ENCODE data around the gene LGMN. TPM values are rescaled to one million over a fixed set of nuclear protein-coding genes. Genes with fewer than 3 reads are reported as not detected.

LGMN gene
- total and polyA plus RNA-seq, 9 of the 15 experiments (the other 6 are each of a cell fraction or from before 2014, with no cell fraction given), result 0.05 to 1.4 (median 0.43) TPM; not detected in 2

DNA sequence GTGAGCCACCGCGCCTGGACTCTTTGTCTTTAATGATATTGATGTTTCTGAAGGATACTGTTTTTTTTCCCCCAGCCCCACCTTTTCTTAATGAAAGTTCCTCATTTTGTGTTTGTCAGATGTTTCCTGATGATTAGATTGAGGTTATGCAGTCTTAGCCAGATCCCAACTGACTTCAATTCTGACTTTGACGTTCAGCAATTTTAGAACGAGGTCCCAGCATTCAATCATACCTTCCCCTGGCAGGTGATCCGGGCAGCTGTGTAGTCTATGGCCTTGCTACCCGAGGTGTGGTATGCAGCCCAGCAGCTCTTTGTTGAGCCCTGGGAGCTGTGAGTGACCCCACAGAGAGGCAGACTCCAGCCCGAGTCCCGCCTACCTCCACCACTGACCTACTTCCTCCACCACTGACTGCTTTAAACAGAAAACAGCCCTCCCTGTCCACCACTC lies 82.7 kb downstream of the LGMN start (continued):
- TF ChIP-seq NKRF (IDR thresholded peaks at IDR 0.05; ENCODE audit: borderline replicate concordance), result no peak
- TF ChIP-seq ZNF766 (CRISPR knock-in tag; conservative IDR thresholded peaks at IDR 0.05), result no peak
- TF ChIP-seq TAL1 (IDR thresholded peaks at IDR 0.05), result peak; percentile 18; the same call in 1 of the 2 replicates
- no peak for TF ChIP-seq ZNF778 (CRISPR knock-in tag; IDR thresholded peaks at IDR 0.05)

DNA sequence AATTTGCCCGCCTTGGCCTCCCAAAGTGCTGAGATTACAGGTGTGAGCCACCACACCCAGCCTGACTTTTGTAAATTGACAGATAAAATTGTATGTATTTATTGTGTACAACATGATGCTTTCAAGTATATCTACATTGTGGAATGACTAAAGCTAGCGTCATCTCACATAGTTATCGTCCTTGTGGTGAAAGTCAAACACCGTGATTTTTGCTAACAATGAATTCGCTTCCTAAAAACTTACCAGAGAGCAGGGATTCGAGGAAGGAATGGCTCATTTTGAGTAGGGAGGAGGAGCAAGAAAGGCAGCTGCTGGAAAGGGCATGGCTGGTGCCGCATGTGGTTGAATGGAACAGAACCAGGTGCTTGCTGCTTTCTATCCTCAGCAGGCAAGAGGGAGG lies 85.4 kb downstream of the LGMN start:
- no peaks in the 10 kb centered on the region for H4K20me1 ChIP-seq (replicated peaks; ENCODE audit: control insufficient read depth, insufficient read depth, low read length)
- ChIA-PET CTCF (ENCODE audit: low intra/inter-chr PET ratio) (no interaction called here), POLR2A (no interaction called here)
- no peaks in the 10 kb centered on the region for H3K9me3 ChIP-seq (replicated peaks; ENCODE audit: control insufficient read depth, insufficient read depth, low read depth, low read length)
- no peak for FAIRE-seq
- intact Hi-C loops (cut with micrococcal nuclease), result no loop called here
- no peak for DNase-seq (ENCODE audit: extremely low read depth in 1 of 4, low spot score in 3 of 4)
- BruUV-seq (replicated peaks), result no TSS peak
- no peaks in the 10 kb centered on the region for H3K9me1 ChIP-seq (ENCODE audit: control insufficient read depth, insufficient read depth, low read length)
- H3K27me3 ChIP-seq (ENCODE audit: control insufficient read depth in 2 of 2, insufficient read depth in 2 of 2, low read length in 2 of 2), result peaks cover 3 to 7% of the 10 kb centered on the region in 2 experiments; a peak in 2 of 5 replicates
- H3K4me2 ChIP-seq (ENCODE audit: insufficient read depth, low read length), result no peak overlapping the region
- H3K4me1 ChIP-seq (replicated peaks in 1 of 2; ENCODE audit: control insufficient read depth in 2 of 2, insufficient read depth in 2 of 2, low read length in 2 of 2), result peaks cover 0 to 7% of the 10 kb centered on the region in 2 experiments; a peak in 4 of 5 replicates
- in situ Hi-C loops (cut with MboI), result no loop called here
- no peak overlapping the region for H3K4me3 ChIP-seq
- H3K9ac ChIP-seq (ENCODE audit: insufficient read depth in 1 of 2, low read depth in 2 of 2, low read length in 2 of 2), result no peak overlapping the region
- H2AFZ ChIP-seq (ENCODE audit: low read depth, low read length), result no peak overlapping the region
- no peaks in the 10 kb centered on the region for H3K36me3 ChIP-seq (ENCODE audit: control insufficient read depth, insufficient read depth, low read length)
- no peaks in the 10 kb centered on the region for H3K79me2 ChIP-seq (ENCODE audit: control insufficient read depth, insufficient read depth, low read length)
- no peak overlapping the region for H3K27ac ChIP-seq (ENCODE audit: extremely low read depth, low read depth, low read length)
- 10% methylated on average over 6 of the region's 7 CpGs for WGBS (ENCODE audit: insufficient coverage, low coverage, missing lambda C conversion rate)
- TF ChIP-seq FOSL1 (tag; conservative IDR thresholded peaks at IDR 0.05) (0 out of 2 replicates have a peak, but pooled peaks have one; percentile 36), ZNF347 (CRISPR knock-in tag; IDR thresholded peaks at IDR 0.05; ENCODE audit: low read depth) (no peak), MED1 (CRISPR knock-in tag; IDR thresholded peaks at IDR 0.05; ENCODE audit: borderline replicate concordance) (no peak)
- ATAC-seq, result no peak
